Measurements from ENCODE around the gene SEMA6B. TPM values are rescaled to one million over a fixed set of nuclear protein-coding genes. Genes with fewer than 3 reads are reported as not detected.

Gene SEMA6B
- polyA plus RNA-seq, 1 of the 3 experiments (the other 2 are of a cell fraction): 3.7 TPM

- Histone ChIP-seq H3K27me3 (ENCODE audit: insufficient read depth) (no peaks in the 10 kb centered on the region), H3K79me2 (ENCODE audit: insufficient read depth) (no peaks in the 10 kb centered on the region), H3K36me3 (replicated peaks in 1 of 2; ENCODE audit: control insufficient read depth in 1 of 2, insufficient read depth in 2 of 2, low read length in 1 of 2) (peaks cover 0 to 21% of the 10 kb centered on the region in 2 experiments), H4K20me1 (ENCODE audit: insufficient read depth) (no peaks in the 10 kb centered on the region), H3K9me2 (no peaks in the 10 kb centered on the region), H3K4me3 (ENCODE audit: low read depth in 2 of 2, low read length in 1 of 2) (no peak overlapping the region), H3K9ac (no peak overlapping the region), H3F3A (replicated peaks; ENCODE audit: insufficient read depth) (no peaks in the 10 kb centered on the region), H2AFZ (ENCODE audit: low read depth) (no peak overlapping the region), H3K4me2 (no peak overlapping the region), H3K4me1 (ENCODE audit: control insufficient read depth in 1 of 2, insufficient read depth in 2 of 2, low read depth in 1 of 2, low read length in 1 of 2) (0 out of 4 replicates have a peak, but pooled peaks cover 0 to 7% of the 10 kb centered on the region in 2 experiments), H3K9me3 (no peaks in the 10 kb centered on the region), H3K27ac (ENCODE audit: low read depth in 2 of 2, low read length in 1 of 2) (peak overlapping the region in 1 of 2 experiments; percentile 43; a peak in 1 of 4 replicates)
- ChIA-PET CTCF (interaction anchor here (1.6 to 3.2 kb wide), 2 partner anchors 16 to 18 kb away, joined by 5 to 20 read pairs; no protein-coding TSS in a partner anchor), POLR2A (no interaction called here)
- WGBS (ENCODE audit: low lambda C conversion rate): 96% methylated on average over 11 of the region's 12 CpGs
- DNase-seq: no peak
- TF ChIP-seq TEAD4 (IDR thresholded peaks at IDR 0.05; ENCODE audit: borderline replicate concordance, insufficient read depth): no peak
- TF ChIP-seq CTCF (IDR thresholded peaks at IDR 0.05): no peak
- no peak for TF ChIP-seq EZH2phosphoT487 (IDR thresholded peaks at IDR 0.05; ENCODE audit: borderline replicate concordance, low read depth)
- TF ChIP-seq MEF2A (IDR thresholded peaks at IDR 0.05; ENCODE audit: borderline replicate concordance, low read depth): no peak
- TF ChIP-seq TAF1 (IDR thresholded peaks at IDR 0.05; ENCODE audit: borderline replicate concordance, low read depth, low read length): no peak
- TF ChIP-seq TCF12 (IDR thresholded peaks at IDR 0.05): no peak
- TF ChIP-seq, protein P1, sequence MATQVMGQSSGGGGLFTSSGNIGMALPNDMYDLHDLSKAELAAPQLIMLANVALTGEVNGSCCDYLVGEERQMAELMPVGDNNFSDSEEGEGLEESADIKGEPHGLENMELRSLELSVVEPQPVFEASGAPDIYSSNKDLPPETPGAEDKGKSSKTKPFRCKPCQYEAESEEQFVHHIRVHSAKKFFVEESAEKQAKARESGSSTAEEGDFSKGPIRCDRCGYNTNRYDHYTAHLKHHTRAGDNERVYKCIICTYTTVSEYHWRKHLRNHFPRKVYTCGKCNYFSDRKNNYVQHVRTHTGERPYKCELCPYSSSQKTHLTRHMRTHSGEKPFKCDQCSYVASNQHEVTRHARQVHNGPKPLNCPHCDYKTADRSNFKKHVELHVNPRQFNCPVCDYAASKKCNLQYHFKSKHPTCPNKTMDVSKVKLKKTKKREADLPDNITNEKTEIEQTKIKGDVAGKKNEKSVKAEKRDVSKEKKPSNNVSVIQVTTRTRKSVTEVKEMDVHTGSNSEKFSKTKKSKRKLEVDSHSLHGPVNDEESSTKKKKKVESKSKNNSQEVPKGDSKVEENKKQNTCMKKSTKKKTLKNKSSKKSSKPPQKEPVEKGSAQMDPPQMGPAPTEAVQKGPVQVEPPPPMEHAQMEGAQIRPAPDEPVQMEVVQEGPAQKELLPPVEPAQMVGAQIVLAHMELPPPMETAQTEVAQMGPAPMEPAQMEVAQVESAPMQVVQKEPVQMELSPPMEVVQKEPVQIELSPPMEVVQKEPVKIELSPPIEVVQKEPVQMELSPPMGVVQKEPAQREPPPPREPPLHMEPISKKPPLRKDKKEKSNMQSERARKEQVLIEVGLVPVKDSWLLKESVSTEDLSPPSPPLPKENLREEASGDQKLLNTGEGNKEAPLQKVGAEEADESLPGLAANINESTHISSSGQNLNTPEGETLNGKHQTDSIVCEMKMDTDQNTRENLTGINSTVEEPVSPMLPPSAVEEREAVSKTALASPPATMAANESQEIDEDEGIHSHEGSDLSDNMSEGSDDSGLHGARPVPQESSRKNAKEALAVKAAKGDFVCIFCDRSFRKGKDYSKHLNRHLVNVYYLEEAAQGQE (IDR thresholded peaks at IDR 0.05; ENCODE audit: low read depth, low read length): no peak
- TF ChIP-seq, protein P2, sequence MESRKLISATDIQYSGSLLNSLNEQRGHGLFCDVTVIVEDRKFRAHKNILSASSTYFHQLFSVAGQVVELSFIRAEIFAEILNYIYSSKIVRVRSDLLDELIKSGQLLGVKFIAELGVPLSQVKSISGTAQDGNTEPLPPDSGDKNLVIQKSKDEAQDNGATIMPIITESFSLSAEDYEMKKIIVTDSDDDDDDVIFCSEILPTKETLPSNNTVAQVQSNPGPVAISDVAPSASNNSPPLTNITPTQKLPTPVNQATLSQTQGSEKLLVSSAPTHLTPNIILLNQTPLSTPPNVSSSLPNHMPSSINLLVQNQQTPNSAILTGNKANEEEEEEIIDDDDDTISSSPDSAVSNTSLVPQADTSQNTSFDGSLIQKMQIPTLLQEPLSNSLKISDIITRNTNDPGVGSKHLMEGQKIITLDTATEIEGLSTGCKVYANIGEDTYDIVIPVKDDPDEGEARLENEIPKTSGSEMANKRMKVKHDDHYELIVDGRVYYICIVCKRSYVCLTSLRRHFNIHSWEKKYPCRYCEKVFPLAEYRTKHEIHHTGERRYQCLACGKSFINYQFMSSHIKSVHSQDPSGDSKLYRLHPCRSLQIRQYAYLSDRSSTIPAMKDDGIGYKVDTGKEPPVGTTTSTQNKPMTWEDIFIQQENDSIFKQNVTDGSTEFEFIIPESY (IDR thresholded peaks at IDR 0.05; ENCODE audit: borderline replicate concordance, low read depth): no peak
- TF ChIP-seq SIN3A (IDR thresholded peaks at IDR 0.05; ENCODE audit: borderline replicate concordance, low read depth, low read length): no peak
- no peak for TF ChIP-seq YY1 (IDR thresholded peaks at IDR 0.05; ENCODE audit: low read depth)
- TF ChIP-seq SMC3 (IDR thresholded peaks at IDR 0.05; ENCODE audit: low read depth, low read length): no peak
- no peak for TF ChIP-seq FOXM1 (IDR thresholded peaks at IDR 0.05; ENCODE audit: low read depth)
- TF ChIP-seq MXI1 (IDR thresholded peaks at IDR 0.05; ENCODE audit: low read depth, low read length): no peak
- no peak for TF ChIP-seq MAX (IDR thresholded peaks at IDR 0.05; ENCODE audit: low read depth)
- no peak for TF ChIP-seq NRF1 (IDR thresholded peaks at IDR 0.05; ENCODE audit: low read depth, low read length)
Measured at GRCh38 chr19:4507150-4507452, 52.4 kb downstream of the SEMA6B start.
